BLaER1 (cell line): ENCODE measurements around the gene CGB5.
"Not testable (repeated sequence)": the region's sequence is repeated elsewhere in the genome, so short reads cannot be mapped to it uniquely, and the experiment has no call there.

Source experiments
- H3K27ac ChIP-seq: shearing (Covaris generic); formaldehyde crosslinking; 2 replicates; pipeline ENCODE4 v1.8.1; 2022
- H3K27me3 ChIP-seq: shearing (Covaris generic); formaldehyde crosslinking; 2 replicates; pipeline ENCODE4 v1.8.1; 2022
- H3K36me3 ChIP-seq: shearing (Covaris generic); formaldehyde crosslinking; 2 replicates; pipeline ENCODE4 v1.8.1; 2022
- H3K4me1 ChIP-seq: shearing (Covaris generic); formaldehyde crosslinking; 2 replicates; pipeline ENCODE4 v1.8.1; 2022
- H3K4me2 ChIP-seq: shearing (Covaris generic); formaldehyde crosslinking; 2 replicates; pipeline ENCODE4 v1.8.1; 2022
- H3K4me3 ChIP-seq: shearing (Covaris generic); formaldehyde crosslinking; 2 replicates; pipeline ENCODE4 v1.8.1; 2022
- H3K9ac ChIP-seq: shearing (Covaris generic); formaldehyde crosslinking; 2 replicates; pipeline ENCODE4 v1.8.1; 2022
- H3K9me3 ChIP-seq: shearing (Covaris generic); formaldehyde crosslinking; 2 replicates; pipeline ENCODE4 v1.8.1; 2022
- H4K20me1 ChIP-seq: shearing (Covaris generic); formaldehyde crosslinking; 2 replicates; pipeline ENCODE4 v1.8.1; 2022
- Cebpa-rat ChIP-seq: shearing (Covaris generic); IDR thresholded peaks from 2 replicates; pipeline ENCODE4 v1.8.1; 2022

Gene CGB5

GRCh38 chr19:49020931-49021895 lies 22.4 kb upstream of the CGB5 start:
- peaks cover 44% of the 10 kb centered on the region for H3K4me1 ChIP-seq
- peaks cover 42% of the 10 kb centered on the region for H3K27me3 ChIP-seq
- H3K27ac ChIP-seq: no peak overlapping the region
- no peaks in the 10 kb centered on the region for H3K9me3 ChIP-seq
- peaks cover 9% of the 10 kb centered on the region for H3K36me3 ChIP-seq
- no peak overlapping the region for H3K4me3 ChIP-seq
- peaks cover 27% of the 10 kb centered on the region for H4K20me1 ChIP-seq
- peak overlapping the region; percentile 48; the same call in 1 of the 2 replicates for H3K9ac ChIP-seq
- peak overlapping the region; percentile 91 for H3K4me2 ChIP-seq
- no peak for TF ChIP-seq Cebpa-rat

GRCh38 chr19:49022116-49022515 lies 21.5 kb upstream of the CGB5 start:
- no peak overlapping the region for H3K4me3 ChIP-seq
- peaks cover 22% of the 10 kb centered on the region for H4K20me1 ChIP-seq
- H3K27me3 ChIP-seq: peaks cover 39% of the 10 kb centered on the region
- TF ChIP-seq Cebpa-rat: no peak
- no peak overlapping the region for H3K27ac ChIP-seq
- H3K4me1 ChIP-seq: peaks cover 44% of the 10 kb centered on the region
- 0 out of 2 replicates have a peak, but pooled peaks cover under 1% of the 10 kb centered on the region for H3K36me3 ChIP-seq
- no peak overlapping the region for H3K9ac ChIP-seq
- H3K4me2 ChIP-seq: no peak overlapping the region
- H3K9me3 ChIP-seq: no peaks in the 10 kb centered on the region

GRCh38 chr19:49024233-49024632 lies 19.4 kb upstream of the CGB5 start, which contains the start of gene CGB3:
Gene CGB3, minus strand, starts transcription at chr19:49024333. Its CDS starts 362 bp downstream, at chr19:49023971.
- H3K36me3 ChIP-seq, H3K9ac ChIP-seq, H3K4me2 ChIP-seq, H3K9me3 ChIP-seq, H4K20me1 ChIP-seq, H3K27ac ChIP-seq, H3K4me3 ChIP-seq: not testable (repeated sequence)
- Histone ChIP-seq H3K4me1 (peaks cover 24% of the 10 kb centered on the region), H3K27me3 (peaks cover 18% of the 10 kb centered on the region)

- H3K27ac ChIP-seq, H3K4me2 ChIP-seq, H3K9me3 ChIP-seq, H3K36me3 ChIP-seq, H3K9ac ChIP-seq, H3K27me3 ChIP-seq, H4K20me1 ChIP-seq, H3K4me3 ChIP-seq: not testable (repeated sequence)
- peaks cover 17% of the 10 kb centered on the region for H3K4me1 ChIP-seq
Measured at GRCh38 chr19:49025088-49025487, 18.6 kb upstream of the CGB5 start.

GRCh38 chr19:49025599-49025998 lies 18.0 kb upstream of the CGB5 start:
- H4K20me1 ChIP-seq, H3K9me3 ChIP-seq, H3K4me3 ChIP-seq, H3K27me3 ChIP-seq, H3K9ac ChIP-seq, H3K27ac ChIP-seq, H3K4me2 ChIP-seq, H3K36me3 ChIP-seq: not testable (repeated sequence)
- peaks cover 12% of the 10 kb centered on the region for H3K4me1 ChIP-seq

- not testable (repeated sequence) for H3K9me3 ChIP-seq, H3K4me3 ChIP-seq, H3K27ac ChIP-seq, H3K4me1 ChIP-seq, H4K20me1 ChIP-seq, H3K4me2 ChIP-seq, H3K9ac ChIP-seq, H3K36me3 ChIP-seq, H3K27me3 ChIP-seq
Measured at GRCh38 chr19:49028686-49029085, 15.0 kb upstream of the CGB5 start.

GRCh38 chr19:49029749-49030148 lies 13.9 kb upstream of the CGB5 start:
- not testable (repeated sequence) for H3K4me1 ChIP-seq, H3K9ac ChIP-seq, H3K27me3 ChIP-seq, H3K4me3 ChIP-seq, H3K27ac ChIP-seq, H3K36me3 ChIP-seq, H3K4me2 ChIP-seq, H4K20me1 ChIP-seq, H3K9me3 ChIP-seq

- H3K4me1 ChIP-seq, H3K4me3 ChIP-seq, H3K27me3 ChIP-seq, H3K9me3 ChIP-seq, H3K27ac ChIP-seq, H3K36me3 ChIP-seq, H3K4me2 ChIP-seq, H3K9ac ChIP-seq, H4K20me1 ChIP-seq: not testable (repeated sequence)
Measured at GRCh38 chr19:49030323-49030722, 13.3 kb upstream of the CGB5 start.

GRCh38 chr19:49031642-49032301 lies 11.9 kb upstream of the CGB5 start, which contains the start of gene CGB2:
Gene CGB2, plus strand, starts transcription at chr19:49031890. Its CDS starts 206 bp downstream, at chr19:49032096.
- not testable (repeated sequence) for H3K4me3 ChIP-seq, H3K9ac ChIP-seq, H3K27ac ChIP-seq, H3K4me2 ChIP-seq, H3K4me1 ChIP-seq, H3K9me3 ChIP-seq, H3K36me3 ChIP-seq, H4K20me1 ChIP-seq, H3K27me3 ChIP-seq

- H3K27me3 ChIP-seq, H3K27ac ChIP-seq, H3K4me2 ChIP-seq, H3K9ac ChIP-seq, H3K9me3 ChIP-seq, H4K20me1 ChIP-seq, H3K36me3 ChIP-seq, H3K4me3 ChIP-seq: not testable (repeated sequence)
- H3K4me1 ChIP-seq: 0 out of 2 replicates have a peak, but pooled peaks cover 11% of the 10 kb centered on the region
Measured at GRCh38 chr19:49036815-49037214, 6.8 kb upstream of the CGB5 start, which contains the start of gene CGB1. Gene CGB1, minus strand, starts transcription at chr19:49036895. Its CDS starts 184 bp downstream, at chr19:49036711.

GRCh38 chr19:49038111-49038510 lies 5.5 kb upstream of the CGB5 start:
- not testable (repeated sequence) for H3K9me3 ChIP-seq, H3K4me2 ChIP-seq, H3K4me3 ChIP-seq, H3K36me3 ChIP-seq, H4K20me1 ChIP-seq, H3K9ac ChIP-seq, H3K27ac ChIP-seq, H3K27me3 ChIP-seq
- H3K4me1 ChIP-seq: 0 out of 2 replicates have a peak, but pooled peaks cover 11% of the 10 kb centered on the region

GRCh38 chr19:49038557-49039276 lies 4.9 kb upstream of the CGB5 start:
- not testable (repeated sequence) for H3K27ac ChIP-seq

GRCh38 chr19:49039736-49040135 lies 3.9 kb upstream of the CGB5 start:
- H3K27ac ChIP-seq: not testable (repeated sequence)

More at GRCh38 chr19:49038557-49039276, 4.9 kb upstream of the CGB5 start:
- H3K36me3 ChIP-seq, H3K9me3 ChIP-seq, H3K27me3 ChIP-seq, H3K9ac ChIP-seq, H3K4me3 ChIP-seq, H4K20me1 ChIP-seq: not testable (repeated sequence)
- Histone ChIP-seq H3K4me1 (0 out of 2 replicates have a peak, but pooled peaks cover 11% of the 10 kb centered on the region), H3K4me2 (peak overlapping the region; percentile 37; the same call in 1 of the 2 replicates)

More at GRCh38 chr19:49039736-49040135, 3.9 kb upstream of the CGB5 start:
- H3K27me3 ChIP-seq, H3K4me3 ChIP-seq, H3K9ac ChIP-seq, H3K9me3 ChIP-seq, H3K36me3 ChIP-seq, H4K20me1 ChIP-seq: not testable (repeated sequence)
- 0 out of 2 replicates have a peak, but pooled peaks cover 11% of the 10 kb centered on the region for H3K4me1 ChIP-seq
- H3K4me2 ChIP-seq: peak overlapping the region; percentile 37; the same call in 1 of the 2 replicates
